GM10248 (cell line): ENCODE data around the gene POU3F2.
A peak's percentile ranks its signal among the peaks of the same experiment; 100 is the strongest.

ENCODE experiments used
- CTCF ChIA-PET: fragments of 300-600 bp; sonication (Branson Sonifier 250); formaldehyde crosslinking; extraction: SDS; loops from one replicate; lab custom pipeline; 2021; ENCODE audit warnings: antibody characterized with exemption; lab: Yijun Ruan, JAX
- POLR2A ChIA-PET: fragments of 350-650 bp; sonication (Branson Sonifier 250); formaldehyde crosslinking; extraction: SDS; loops from one replicate; lab custom pipeline; 2020; ENCODE audit warnings: antibody characterized with exemption; lab: Yijun Ruan, JAX
- DNase-seq: peaks from one replicate; pipeline ENCODE4 v3.0.0; 2012; ENCODE audit errors: extremely low spot score
- CTCF ChIP-seq: IDR thresholded peaks from 2 replicates; pipeline ENCODE4 v1.5.1; 2012; ENCODE audit warnings: mild to moderate bottlenecking, low read depth; ENCODE audit errors: extremely low read depth, missing control alignments, control extremely low read depth

POU3F2 gene

GRCh38 chr6:98843271-98844243, 9.2 kb downstream of the POU3F2 start:
- TF ChIP-seq CTCF, result no peak
- peak; percentile 16 for DNase-seq
- ChIA-PET POLR2A (no interaction called here), CTCF (interaction anchor here (5.8 kb wide), 1 partner anchor 14 kb away, joined by 31 read pairs; no protein-coding TSS in a partner anchor)

- CTCF ChIA-PET, result interaction anchor here (1.0 to 5.8 kb wide), 3 partner anchors 15 to 1347 kb away, joined by 3 to 31 read pairs (median 4); no protein-coding TSS in a partner anchor
- POLR2A ChIA-PET, result no interaction called here
- peak; percentile 21 for DNase-seq
- no peak for TF ChIP-seq CTCF
Observed at GRCh38 chr6:98844244-98845210, 10.2 kb downstream of the POU3F2 start.

GRCh38 chr6:98845211-98846020, 11.0 kb downstream of the POU3F2 start:
- DNase-seq, result peak; percentile 78
- POLR2A ChIA-PET, result no interaction called here

GRCh38 chr6:98846021-98846380, 11.6 kb downstream of the POU3F2 start:
- DNase-seq, result no peak
- ChIA-PET POLR2A (no interaction called here), CTCF (interaction anchor here (1.0 to 5.8 kb wide), 3 partner anchors 9 to 16 kb away, joined by 3 to 31 read pairs (median 3); no protein-coding TSS in a partner anchor)
- TF ChIP-seq CTCF, result no peak

More at GRCh38 chr6:98845211-98846020, 11.0 kb downstream of the POU3F2 start:
- CTCF ChIA-PET, result interaction anchor here (1.0 to 5.8 kb wide), 4 partner anchors 10 to 1348 kb away, joined by 3 to 31 read pairs (median 4); no protein-coding TSS in a partner anchor
- peak; percentile 85 for TF ChIP-seq CTCF

GRCh38 chr6:98847416-98847778, 13.0 kb downstream of the POU3F2 start:
- ChIA-PET CTCF (interaction anchor here (0.7 to 5.8 kb wide), 5 partner anchors 13 to 922 kb away, joined by 3 to 31 read pairs (median 3); partner anchors contain the start of gene POU3F2), POLR2A (no interaction called here)
- DNase-seq, result no peak
- TF ChIP-seq CTCF, result no peak
